A549 (cell line): ENCODE results near the gene PCTP. TPM values are rescaled to one million over a fixed set of nuclear protein-coding genes. Genes with fewer than 3 reads are reported as not detected.

Experiments
- ATAC-seq, 2 experiments: fragments of 200-7000 bp in 1 of 2; fragments of >200 bp in 1 of 2; cut with Nextera tagmentation in 1 of 2; cut with Tn5 transposase in 1 of 2; 3 replicates each; pipeline versions ENCODE4 v1.8.0 to v1.9.1; 2018 to 2020; ENCODE audit warnings: mild to moderate bottlenecking in 1 of 2, moderate library complexity in 1 of 2
- CTCF ChIA-PET: fragments of 300-600 bp; sonication (Branson Sonifier 250); formaldehyde crosslinking; extraction: SDS; loops from one replicate; lab custom pipeline; 2021; ENCODE audit warnings: antibody characterized with exemption, inconsistent platforms; lab: Yijun Ruan, JAX
- POLR2A ChIA-PET: fragments of 350-600 bp; formaldehyde crosslinking; extraction: SDS; loops from one replicate; lab custom pipeline; 2021; ENCODE audit warnings: antibody characterized with exemption, inconsistent platforms; lab: Yijun Ruan, JAX
- DNase-seq, 2 experiments: peaks; one replicate each; pipeline versions ENCODE4 v3.0.0 to v3.0.0-alpha.2; 2011 to 2016; ENCODE audit warnings: low read depth in 1 of 2, low spot score in 1 of 2
- FAIRE-seq: peaks from 2 replicates; lab custom pipeline; 2011; peaks lifted over from hg19 to GRCh38; lab: Jason Lieb, UNC
- H3K27ac ChIP-seq, 2 experiments: fragments of >200 bp; sonication (Bioruptor Twin); formaldehyde crosslinking; 3 replicates each; pipeline ENCODE4 v1.5.1; 2016 to 2017
- H3K4me1 ChIP-seq: fragments of >200 bp; sonication (Bioruptor Twin); formaldehyde crosslinking; 3 replicates; pipeline ENCODE4 v1.6.1; 2016
- H3K4me2 ChIP-seq: fragments of >200 bp; sonication (Bioruptor Twin); formaldehyde crosslinking; 3 replicates; pipeline ENCODE4 v1.6.1; 2016
- H3K4me3 ChIP-seq: fragments of >200 bp; sonication (Bioruptor Twin); formaldehyde crosslinking; 3 replicates; pipeline ENCODE4 v1.5.1; 2016
- H3K9me3 ChIP-seq: fragments of >200 bp; sonication (Bioruptor Twin); formaldehyde crosslinking; 3 replicates; pipeline ENCODE4 v1.6.1; 2016
- CHD2 ChIP-seq: fragments of 150-350 bp; IDR thresholded peaks from 2 replicates; pipeline ENCODE4 v1.6.1; 2014; ENCODE audit warnings: low read length; ENCODE audit not compliant: partially characterized antibody
- EHF ChIP-seq: fragments of 250-450 bp; sonication (Bioruptor Pico); IDR thresholded peaks from 2 replicates; pipeline ENCODE4 v1.5.0; 2020; ENCODE audit warnings: mild to moderate bottlenecking
- FOSB ChIP-seq: fragments of 250-450 bp; sonication (Bioruptor Pico); IDR thresholded peaks from 2 replicates; pipeline ENCODE4 v1.5.0; 2020; ENCODE audit warnings: mild to moderate bottlenecking, moderate library complexity
- HOXA7 ChIP-seq: fragments of 250-450 bp; sonication (Bioruptor Pico); IDR thresholded peaks from 2 replicates; pipeline ENCODE4 v1.5.0; 2020; ENCODE audit warnings: mild to moderate bottlenecking, moderate library complexity
- HOXB5 ChIP-seq: fragments of 250-450 bp; sonication (Bioruptor Pico); IDR thresholded peaks from 2 replicates; pipeline ENCODE4 v1.5.0; 2020; ENCODE audit warnings: mild to moderate bottlenecking, moderate library complexity
- JUNB ChIP-seq: fragments of >200 bp; sonication (Bioruptor Twin); formaldehyde crosslinking; IDR thresholded peaks from 2 replicates; pipeline ENCODE4 v1.6.1; 2016
- KDM1A ChIP-seq: fragments of 200-600 bp; sonication (generic); IDR thresholded peaks from 2 replicates; pipeline ENCODE4 v1.6.1; 2016; ENCODE audit warnings: low read depth, mild to moderate bottlenecking
- NPAS2 ChIP-seq: fragments of 250-450 bp; sonication (Bioruptor Pico); IDR thresholded peaks from 2 replicates; pipeline ENCODE4 v1.8.0; 2022; ENCODE audit warnings: mild to moderate bottlenecking, moderate library complexity, borderline replicate concordance
- NR3C1 ChIP-seq: fragments of >200 bp; sonication (Bioruptor Twin); formaldehyde crosslinking; IDR thresholded peaks from 3 replicates; pipeline ENCODE4 v1.6.1; 2017
- POLR2A ChIP-seq: IDR thresholded peaks from 2 replicates; pipeline ENCODE4 v1.6.1; 2012; ENCODE audit warnings: mild to moderate bottlenecking, low read length
- RCOR1 ChIP-seq: fragments of 150-350 bp; IDR thresholded peaks from 2 replicates; pipeline ENCODE4 v1.6.1; 2014; ENCODE audit warnings: antibody characterized with exemption, low read length, low read depth
- RNF2 ChIP-seq: fragments of 200-600 bp; sonication (generic); IDR thresholded peaks from 2 replicates; pipeline ENCODE4 v1.6.1; 2016; ENCODE audit warnings: low read depth, mild to moderate bottlenecking, antibody characterized with exemption, moderate library complexity, borderline replicate concordance
- SMC3 ChIP-seq: fragments of >200 bp; sonication (Bioruptor Twin); formaldehyde crosslinking; IDR thresholded peaks from 3 replicates; pipeline ENCODE4 v1.6.1; 2018; ENCODE audit warnings: inconsistent platforms
- ZFP36 ChIP-seq: fragments of 450-650 bp; IDR thresholded peaks from 2 replicates; pipeline ENCODE4 v1.6.1; 2014; ENCODE audit warnings: borderline replicate concordance; ENCODE audit not compliant: partially characterized antibody
- WGBS: methylation state at CpG from one replicate; pipeline ENCODE4 v1.1.6; 2017; ENCODE audit errors: missing lambda C conversion rate; 5-methylcytosine and 5-hydroxymethylcytosine counted together
- polyA plus RNA-seq, 4 experiments: library from polyadenylated mRNA; depleted of rRNA in 3 of 4; stranded (reverse); fragments of >200 nt; fragmentation: RNase III in 1 of 4; extraction: RNeasy Plus Mini Kit Qiagen cat#74134 plus additional on column Dnase treatment in 1 of 4; gene quantifications; 2 replicates in 3 of 4; 3 replicates in 1 of 4; pipeline ENCODE4 v1.2.3, GENCODE V29; 2011 to 2017
- TF ChIP-seq, protein P1 (sequence below): fragments of >200 bp; sonication (Bioruptor Twin); formaldehyde crosslinking; IDR thresholded peaks from 2 replicates; pipeline ENCODE4 v1.6.1; 2016
- TF ChIP-seq, protein P2 (sequence below): fragments of 450-650 bp; IDR thresholded peaks from 2 replicates; pipeline ENCODE4 v1.6.1; 2014; ENCODE audit warnings: antibody characterized with exemption
- TF ChIP-seq, protein P3 (sequence below): fragments of 250-450 bp; sonication (Bioruptor Pico); IDR thresholded peaks from 2 replicates; pipeline ENCODE4 v1.5.0; 2021; ENCODE audit warnings: mild to moderate bottlenecking, moderate library complexity, borderline replicate concordance
- TF ChIP-seq, protein P4 (sequence below): fragments of 200-600 bp; sonication (generic); IDR thresholded peaks from 2 replicates; pipeline ENCODE4 v1.6.1; 2016; ENCODE audit warnings: antibody characterized with exemption, mild to moderate bottlenecking, moderate library complexity
- TF ChIP-seq, protein P5 (sequence below): IDR thresholded peaks from 2 replicates; pipeline ENCODE4 v1.6.1; 2012; ENCODE audit warnings: low read depth, borderline replicate concordance

Gene PCTP
- polyA plus RNA-seq, 2 of the 4 experiments (the other 2 are of a cell fraction) = 17.1 to 31.5 TPM

DNA sequence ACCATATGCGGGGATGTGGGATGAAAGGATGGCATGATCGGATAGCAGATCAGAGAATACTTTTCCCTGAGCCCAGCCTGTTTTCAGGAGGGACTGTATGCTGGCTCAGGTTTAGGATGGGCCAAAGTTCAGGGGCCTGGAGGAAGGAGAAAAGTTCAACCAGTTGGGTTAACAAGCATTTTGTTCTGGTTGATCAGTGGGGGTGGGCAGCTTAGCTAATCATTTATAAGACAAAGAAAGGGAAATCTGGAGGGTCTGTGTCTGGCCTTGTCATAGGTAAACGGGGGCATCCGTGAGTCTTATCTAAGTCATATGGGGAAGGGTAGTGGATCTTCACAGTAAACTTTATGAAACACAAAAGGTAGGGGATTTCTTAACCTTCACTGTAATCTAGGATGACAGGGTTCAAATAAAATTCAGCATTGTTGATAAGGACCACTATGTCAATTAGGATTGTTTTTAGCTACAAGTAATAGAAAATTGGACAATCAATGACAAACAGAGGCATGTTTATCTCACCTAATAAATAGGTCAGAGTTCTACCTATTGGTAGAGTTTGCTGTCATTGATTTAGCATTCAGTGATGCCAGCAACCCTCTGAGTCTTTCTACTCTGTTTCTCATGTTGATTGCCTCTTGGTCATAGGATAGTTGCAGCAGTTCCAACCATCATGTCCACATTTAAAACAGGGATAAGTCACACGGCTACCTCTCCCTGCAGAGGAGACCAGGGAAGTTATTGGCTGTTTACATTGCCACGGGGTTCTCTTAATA is 11.4 kb downstream of the PCTP start:
- POLR2A ChIA-PET = interaction anchor here (1.5 kb wide), 1 partner anchor 11 kb away, joined by 4 read pairs; the partner anchor contains the start of gene PCTP
- no peak for ATAC-seq
- H3K9me3 ChIP-seq = no peaks in the 10 kb centered on the region
- DNase-seq = no peak
- CTCF ChIA-PET = interaction anchor here (3.0 to 7.0 kb wide), 3 partner anchors 8 to 235 kb away, joined by 12 to 36 read pairs (median 19); partner anchors contain the start of gene PCTP
- peak; percentile 46 for FAIRE-seq
- no peak overlapping the region for H3K4me3 ChIP-seq
- no peak for TF ChIP-seq ZFP36
- TF ChIP-seq, protein P1, sequence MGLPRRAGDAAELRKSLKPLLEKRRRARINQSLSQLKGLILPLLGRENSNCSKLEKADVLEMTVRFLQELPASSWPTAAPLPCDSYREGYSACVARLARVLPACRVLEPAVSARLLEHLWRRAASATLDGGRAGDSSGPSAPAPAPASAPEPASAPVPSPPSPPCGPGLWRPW = no peak
- TF ChIP-seq KDM1A = no peak
- TF ChIP-seq, protein P2, sequence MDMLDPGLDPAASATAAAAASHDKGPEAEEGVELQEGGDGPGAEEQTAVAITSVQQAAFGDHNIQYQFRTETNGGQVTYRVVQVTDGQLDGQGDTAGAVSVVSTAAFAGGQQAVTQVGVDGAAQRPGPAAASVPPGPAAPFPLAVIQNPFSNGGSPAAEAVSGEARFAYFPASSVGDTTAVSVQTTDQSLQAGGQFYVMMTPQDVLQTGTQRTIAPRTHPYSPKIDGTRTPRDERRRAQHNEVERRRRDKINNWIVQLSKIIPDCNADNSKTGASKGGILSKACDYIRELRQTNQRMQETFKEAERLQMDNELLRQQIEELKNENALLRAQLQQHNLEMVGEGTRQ = no peak
- no peak for TF ChIP-seq EHF (CRISPR knock-in tag)
- TF ChIP-seq, protein P3, sequence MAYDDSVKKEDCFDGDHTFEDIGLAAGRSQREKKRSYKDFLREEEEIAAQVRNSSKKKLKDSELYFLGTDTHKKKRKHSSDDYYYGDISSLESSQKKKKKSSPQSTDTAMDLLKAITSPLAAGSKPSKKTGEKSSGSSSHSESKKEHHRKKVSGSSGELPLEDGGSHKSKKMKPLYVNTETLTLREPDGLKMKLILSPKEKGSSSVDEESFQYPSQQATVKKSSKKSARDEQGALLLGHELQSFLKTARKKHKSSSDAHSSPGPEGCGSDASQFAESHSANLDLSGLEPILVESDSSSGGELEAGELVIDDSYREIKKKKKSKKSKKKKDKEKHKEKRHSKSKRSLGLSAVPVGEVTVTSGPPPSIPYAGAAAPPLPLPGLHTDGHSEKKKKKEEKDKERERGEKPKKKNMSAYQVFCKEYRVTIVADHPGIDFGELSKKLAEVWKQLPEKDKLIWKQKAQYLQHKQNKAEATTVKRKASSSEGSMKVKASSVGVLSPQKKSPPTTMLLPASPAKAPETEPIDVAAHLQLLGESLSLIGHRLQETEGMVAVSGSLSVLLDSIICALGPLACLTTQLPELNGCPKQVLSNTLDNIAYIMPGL = no peak
- TF ChIP-seq HOXB5 (CRISPR knock-in tag) = no peak
- TF ChIP-seq RCOR1 = no peak
- TF ChIP-seq FOSB (CRISPR knock-in tag) = no peak
- TF ChIP-seq NPAS2 (CRISPR knock-in tag) = no peak
- no peak overlapping the region for H3K27ac ChIP-seq
- no peaks in the 10 kb centered on the region for H3K4me1 ChIP-seq
- H3K4me2 ChIP-seq = no peak overlapping the region
- 83% methylated on average over 6 of the region's 6 CpGs for WGBS

DNA sequence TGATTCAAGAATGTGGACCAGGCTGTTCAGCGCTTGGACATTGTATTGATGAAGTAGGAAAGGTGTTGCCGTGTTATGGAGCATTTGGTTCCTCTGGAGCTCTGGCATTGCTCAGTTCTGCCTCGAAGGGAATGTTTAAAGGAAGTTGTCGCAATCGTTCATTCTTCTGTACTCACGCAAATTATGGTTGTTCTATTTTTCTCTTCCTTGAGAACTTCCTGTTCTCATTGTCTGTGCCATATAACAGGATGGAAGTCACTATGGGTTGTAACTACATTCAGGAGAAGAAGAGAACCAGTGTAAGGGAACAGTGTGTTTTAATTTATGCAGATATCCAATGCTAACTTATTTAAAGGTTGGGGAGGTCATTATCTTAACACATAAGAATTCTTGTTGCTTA is 13.0 kb downstream of the PCTP start:
- no peak for DNase-seq
- H3K4me3 ChIP-seq = no peak overlapping the region
- H3K9me3 ChIP-seq = no peaks in the 10 kb centered on the region
- H3K4me2 ChIP-seq = no peak overlapping the region
- CTCF ChIA-PET = interaction anchor here (1.2 to 2.6 kb wide), 4 partner anchors 13 to 237 kb away, joined by 3 to 13 read pairs (median 4); partner anchors contain the start of gene PCTP
- POLR2A ChIA-PET = no interaction called here
- no peaks in the 10 kb centered on the region for H3K4me1 ChIP-seq
- TF ChIP-seq JUNB (no peak), NR3C1 (no peak), HOXA7 (no peak), CHD2 (no peak), SMC3 (no peak), POLR2A (no peak), NPAS2 (CRISPR knock-in tag) (no peak), RNF2 (no peak)
- TF ChIP-seq, protein P4, sequence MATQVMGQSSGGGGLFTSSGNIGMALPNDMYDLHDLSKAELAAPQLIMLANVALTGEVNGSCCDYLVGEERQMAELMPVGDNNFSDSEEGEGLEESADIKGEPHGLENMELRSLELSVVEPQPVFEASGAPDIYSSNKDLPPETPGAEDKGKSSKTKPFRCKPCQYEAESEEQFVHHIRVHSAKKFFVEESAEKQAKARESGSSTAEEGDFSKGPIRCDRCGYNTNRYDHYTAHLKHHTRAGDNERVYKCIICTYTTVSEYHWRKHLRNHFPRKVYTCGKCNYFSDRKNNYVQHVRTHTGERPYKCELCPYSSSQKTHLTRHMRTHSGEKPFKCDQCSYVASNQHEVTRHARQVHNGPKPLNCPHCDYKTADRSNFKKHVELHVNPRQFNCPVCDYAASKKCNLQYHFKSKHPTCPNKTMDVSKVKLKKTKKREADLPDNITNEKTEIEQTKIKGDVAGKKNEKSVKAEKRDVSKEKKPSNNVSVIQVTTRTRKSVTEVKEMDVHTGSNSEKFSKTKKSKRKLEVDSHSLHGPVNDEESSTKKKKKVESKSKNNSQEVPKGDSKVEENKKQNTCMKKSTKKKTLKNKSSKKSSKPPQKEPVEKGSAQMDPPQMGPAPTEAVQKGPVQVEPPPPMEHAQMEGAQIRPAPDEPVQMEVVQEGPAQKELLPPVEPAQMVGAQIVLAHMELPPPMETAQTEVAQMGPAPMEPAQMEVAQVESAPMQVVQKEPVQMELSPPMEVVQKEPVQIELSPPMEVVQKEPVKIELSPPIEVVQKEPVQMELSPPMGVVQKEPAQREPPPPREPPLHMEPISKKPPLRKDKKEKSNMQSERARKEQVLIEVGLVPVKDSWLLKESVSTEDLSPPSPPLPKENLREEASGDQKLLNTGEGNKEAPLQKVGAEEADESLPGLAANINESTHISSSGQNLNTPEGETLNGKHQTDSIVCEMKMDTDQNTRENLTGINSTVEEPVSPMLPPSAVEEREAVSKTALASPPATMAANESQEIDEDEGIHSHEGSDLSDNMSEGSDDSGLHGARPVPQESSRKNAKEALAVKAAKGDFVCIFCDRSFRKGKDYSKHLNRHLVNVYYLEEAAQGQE = no peak
- TF ChIP-seq, protein P3 = no peak
- TF ChIP-seq, protein P5, sequence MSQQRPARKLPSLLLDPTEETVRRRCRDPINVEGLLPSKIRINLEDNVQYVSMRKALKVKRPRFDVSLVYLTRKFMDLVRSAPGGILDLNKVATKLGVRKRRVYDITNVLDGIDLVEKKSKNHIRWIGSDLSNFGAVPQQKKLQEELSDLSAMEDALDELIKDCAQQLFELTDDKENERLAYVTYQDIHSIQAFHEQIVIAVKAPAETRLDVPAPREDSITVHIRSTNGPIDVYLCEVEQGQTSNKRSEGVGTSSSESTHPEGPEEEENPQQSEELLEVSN = no peak
- TF ChIP-seq, all 56 proteins: peak for 0
- no peak overlapping the region for H3K27ac ChIP-seq
- FAIRE-seq (peak; percentile 23), ATAC-seq (no peak)
- 84% methylated on average over 6 of the region's 6 CpGs for WGBS
